G401.6 (cell line): Measurements from ENCODE around the gene SYN1.
"Not testable (repeated sequence)": the region's sequence is repeated elsewhere in the genome, so short reads cannot be mapped to it uniquely, and the experiment has no call there.

Experiments used
- FAIRE-seq: peaks from 2 replicates; lab custom pipeline; 2012; peaks lifted over from hg19 to GRCh38; lab: Jason Lieb, UNC

The SYN1 gene

DNA sequence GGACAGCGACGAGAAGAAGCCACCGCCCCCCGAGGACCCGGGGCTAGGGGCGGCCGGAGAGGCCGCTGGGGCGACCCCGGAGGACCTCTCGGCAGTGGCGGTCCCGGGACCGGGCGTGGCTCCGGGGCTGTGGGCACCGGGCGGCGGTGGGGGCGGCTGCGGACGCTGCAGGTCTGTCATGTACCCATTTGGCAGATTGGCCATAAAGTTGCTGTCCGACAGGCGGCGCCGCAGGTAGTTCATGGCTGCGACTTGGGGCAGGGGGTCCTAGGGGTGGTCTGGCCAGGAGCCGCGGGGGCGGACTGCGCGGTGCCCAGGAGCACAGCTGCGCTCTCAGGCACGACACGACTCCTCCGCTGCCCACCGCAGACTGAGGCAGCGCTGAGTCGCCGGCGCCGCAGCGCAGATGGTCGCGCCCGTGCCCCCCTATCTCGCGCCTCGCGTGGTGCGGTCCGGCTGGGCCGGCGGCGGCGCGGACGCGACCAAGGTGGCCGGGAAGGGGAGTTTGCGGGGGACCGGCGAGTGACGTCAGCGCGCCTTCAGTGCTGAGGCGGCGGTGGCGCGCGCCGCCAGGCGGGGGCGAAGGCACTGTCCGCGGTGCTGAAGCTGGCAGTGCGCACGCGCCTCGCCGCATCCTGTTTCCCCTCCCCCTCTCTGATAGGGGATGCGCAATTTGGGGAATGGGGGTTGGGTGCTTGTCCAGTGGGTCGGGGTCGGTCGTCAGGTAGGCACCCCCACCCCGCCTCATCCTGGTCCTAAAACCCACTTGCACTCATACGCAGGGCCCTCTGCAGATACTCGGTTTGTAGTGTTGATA, at the start of gene SYN1:
SYN1 (minus strand) TSS at position 372 of the 817 bp plus-strand sequence; CDS start at position 243, 129 bp downstream.
- no peak for FAIRE-seq

DNA sequence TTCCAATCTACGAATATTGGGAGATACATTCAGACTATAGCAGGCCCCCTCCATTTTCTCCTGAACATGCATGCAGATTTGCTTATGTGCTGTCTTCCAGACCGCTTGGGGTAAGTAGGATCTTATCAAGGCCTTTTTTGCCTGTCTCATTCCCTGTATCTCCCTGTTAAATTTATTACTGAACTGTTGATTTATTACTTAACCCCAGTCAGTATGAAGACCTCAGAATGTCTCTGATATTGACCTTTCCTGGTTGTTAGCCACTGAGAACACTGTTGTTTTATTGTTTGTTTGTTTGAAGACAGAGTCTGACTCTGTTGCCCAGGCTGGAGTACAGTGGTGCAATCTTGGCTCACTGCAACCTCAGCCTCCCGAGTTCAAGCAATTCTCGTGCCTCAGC, 46.1 kb upstream of the SYN1 start:
- FAIRE-seq = not testable (repeated sequence)

DNA sequence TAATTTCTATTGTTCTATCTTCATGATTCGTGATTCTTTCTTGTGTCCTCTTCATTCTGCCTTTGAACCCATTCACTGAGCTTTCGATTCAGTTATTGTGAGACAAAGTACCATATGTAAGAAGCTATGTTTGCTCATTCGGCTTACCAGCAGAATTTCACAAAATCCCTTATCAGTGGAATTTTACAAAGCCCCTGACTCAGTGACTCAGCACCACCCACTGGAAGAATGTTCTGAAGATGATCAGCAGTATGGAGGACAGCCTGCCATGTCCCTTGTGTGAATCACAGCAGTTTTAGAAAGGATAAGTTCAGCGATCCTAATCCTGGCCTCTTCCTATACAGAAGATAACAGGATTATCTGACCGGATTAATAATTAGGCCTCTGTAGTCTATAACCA, 45.1 kb upstream of the SYN1 start:
- no peak for FAIRE-seq

DNA sequence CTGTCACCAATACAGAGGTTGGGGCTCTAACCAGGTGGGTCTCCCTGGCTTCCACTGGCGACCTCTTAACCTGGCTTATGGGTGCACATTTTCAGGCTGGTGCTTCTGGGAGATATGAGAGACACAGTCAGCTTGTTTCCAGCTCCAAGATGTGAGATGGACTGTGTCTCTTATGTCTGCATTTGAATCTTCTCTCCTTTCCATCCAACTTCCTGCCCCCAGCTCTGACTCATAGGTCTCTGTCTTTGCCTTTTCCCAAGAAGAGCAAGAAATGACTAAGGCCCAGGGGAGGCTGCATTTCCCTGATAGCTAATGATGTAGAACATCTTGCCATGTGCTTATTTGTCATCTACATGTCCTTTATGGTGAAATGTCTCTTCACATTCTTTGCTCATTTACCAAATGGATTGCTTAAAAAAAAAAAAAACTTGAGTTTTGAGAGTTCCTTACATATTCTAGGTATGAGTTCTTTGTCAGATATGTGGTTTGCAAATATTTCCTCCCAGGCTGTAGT, 42.5 kb upstream of the SYN1 start:
- FAIRE-seq = no peak

DNA sequence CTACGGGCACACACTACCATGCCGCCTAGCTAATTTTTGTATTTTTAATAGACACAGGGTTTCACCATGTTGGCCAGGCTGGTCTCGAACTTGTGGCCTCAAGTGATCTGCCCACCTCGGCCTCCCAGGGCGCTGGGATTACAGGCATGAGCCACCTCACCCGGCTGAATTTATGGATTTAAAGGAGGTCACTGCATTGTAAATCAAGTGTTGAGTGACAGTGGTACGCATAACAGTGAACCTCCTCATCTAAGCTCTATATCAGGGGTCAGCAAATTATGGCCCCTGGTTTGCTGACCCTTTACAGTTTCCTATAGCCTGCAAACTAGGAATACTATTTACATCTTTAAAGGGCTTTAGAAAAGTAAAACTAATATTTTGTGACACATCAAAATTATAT, 41.9 kb upstream of the SYN1 start:
- no peak for FAIRE-seq

DNA sequence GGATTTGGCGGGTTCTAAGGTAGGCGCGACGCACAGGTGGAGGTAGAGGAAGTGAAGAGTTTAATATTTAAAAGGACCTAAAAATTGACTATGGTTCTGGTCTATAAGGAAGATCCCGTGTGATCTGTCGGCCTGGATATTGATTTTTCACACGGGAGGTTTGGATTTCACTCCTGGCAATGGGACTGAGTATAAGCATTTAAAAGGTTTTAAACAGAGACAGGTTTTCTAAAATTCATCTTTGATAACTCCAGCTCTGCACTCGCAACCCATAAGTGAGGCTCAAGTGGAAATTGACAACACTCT, 39.7 kb upstream of the SYN1 start:
- no peak for FAIRE-seq

DNA sequence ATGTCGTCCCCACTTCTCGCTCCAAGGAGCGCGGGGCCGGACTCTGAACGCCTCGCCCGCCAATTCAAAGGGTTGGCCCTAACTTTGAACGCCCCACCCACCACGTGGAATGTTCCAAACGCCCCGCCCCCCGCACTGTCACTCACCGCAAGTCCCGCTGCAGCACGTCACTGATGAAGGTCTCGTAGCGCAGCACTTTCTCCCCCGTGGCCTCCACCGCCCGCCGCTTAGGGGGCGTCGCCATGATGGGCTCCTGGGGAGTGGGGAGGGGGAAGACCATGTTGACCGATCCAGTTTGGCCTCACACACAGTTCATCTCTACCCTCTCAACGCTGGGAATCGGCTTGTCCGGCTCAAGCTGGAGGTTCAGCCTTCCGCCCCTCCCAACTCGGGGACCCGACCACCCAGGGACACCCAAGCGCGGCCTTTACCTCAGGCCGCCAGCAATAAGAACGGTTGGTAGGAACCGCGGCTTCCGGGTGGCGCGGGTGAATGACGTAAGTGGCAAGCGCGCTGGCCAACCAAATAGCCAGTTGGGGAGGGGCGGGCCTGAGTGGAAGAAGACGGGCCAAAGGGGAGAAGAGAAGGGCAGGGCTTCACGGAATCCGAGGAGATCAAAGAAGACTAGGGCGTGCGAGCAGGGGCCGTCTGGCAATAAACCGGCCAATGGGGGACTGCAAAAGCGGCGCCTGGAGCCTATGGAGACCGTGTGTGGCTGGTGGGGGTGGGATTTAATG, 39.2 kb upstream of the SYN1 start, which contains the start of gene UXT:
UXT (minus strand) TSS at position 497 of the 737 bp plus-strand sequence; CDS start at position 244, 253 bp downstream.
- peak; percentile 98 for FAIRE-seq

DNA sequence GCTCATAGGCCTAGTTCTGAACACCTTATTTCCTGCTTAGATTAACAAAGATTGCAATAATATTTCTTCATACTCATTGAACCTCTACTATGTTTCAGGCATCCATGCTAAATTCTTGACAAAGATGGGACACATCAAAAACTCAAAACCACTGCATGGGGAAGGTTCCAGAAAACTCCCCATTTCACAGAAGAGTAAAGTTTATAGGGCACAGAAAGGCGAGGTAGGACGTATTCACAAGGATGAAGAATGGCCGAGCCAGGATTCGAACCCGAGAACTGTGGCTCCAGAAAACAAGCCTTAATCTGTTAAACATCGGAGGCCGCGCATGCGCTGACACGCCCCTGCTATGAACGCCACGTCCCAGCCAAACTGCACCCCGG, 38.6 kb upstream of the SYN1 start:
- FAIRE-seq = no peak

DNA sequence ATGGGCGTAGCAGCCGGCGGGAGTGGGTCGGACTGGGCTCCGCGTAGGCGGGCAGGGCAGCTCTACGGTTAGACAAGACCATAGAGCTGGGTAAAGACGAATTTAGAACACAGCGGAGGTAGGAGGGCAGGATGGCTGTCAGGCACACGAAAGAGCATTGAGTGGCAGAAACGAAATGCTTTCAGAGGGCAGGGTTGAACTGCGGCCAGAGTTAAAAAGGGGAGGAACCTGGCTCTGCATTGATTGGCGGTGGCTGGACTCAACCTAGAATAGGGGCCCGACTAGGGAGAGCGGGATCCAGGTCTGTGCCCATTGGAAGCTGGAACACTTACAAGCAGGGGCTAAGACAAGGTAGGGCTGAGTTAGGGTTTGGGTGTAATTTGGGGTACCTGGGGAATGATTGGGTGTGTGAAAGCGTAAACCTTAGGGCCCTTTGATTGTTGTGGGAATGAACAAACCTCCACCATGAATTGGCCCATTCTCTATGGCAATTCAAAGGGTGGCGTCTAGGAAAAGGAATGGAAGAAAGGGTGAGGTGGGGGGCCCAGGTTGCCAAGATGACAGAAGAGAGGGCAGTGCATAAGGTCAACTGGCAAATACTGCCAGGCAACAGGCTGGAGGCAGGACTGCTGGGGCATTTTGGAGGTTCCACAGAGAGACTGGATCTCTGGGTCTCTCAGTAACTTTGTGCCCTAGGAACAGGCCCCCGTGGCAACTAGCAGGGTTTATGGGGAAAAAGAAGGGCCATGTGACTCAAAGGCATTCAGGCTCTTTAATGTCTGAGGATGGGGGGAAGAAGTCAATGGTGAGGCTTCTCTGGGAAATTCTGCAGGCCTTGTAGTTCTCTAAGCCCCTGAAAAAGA, 31.6 kb upstream of the SYN1 start:
- no peak for FAIRE-seq

DNA sequence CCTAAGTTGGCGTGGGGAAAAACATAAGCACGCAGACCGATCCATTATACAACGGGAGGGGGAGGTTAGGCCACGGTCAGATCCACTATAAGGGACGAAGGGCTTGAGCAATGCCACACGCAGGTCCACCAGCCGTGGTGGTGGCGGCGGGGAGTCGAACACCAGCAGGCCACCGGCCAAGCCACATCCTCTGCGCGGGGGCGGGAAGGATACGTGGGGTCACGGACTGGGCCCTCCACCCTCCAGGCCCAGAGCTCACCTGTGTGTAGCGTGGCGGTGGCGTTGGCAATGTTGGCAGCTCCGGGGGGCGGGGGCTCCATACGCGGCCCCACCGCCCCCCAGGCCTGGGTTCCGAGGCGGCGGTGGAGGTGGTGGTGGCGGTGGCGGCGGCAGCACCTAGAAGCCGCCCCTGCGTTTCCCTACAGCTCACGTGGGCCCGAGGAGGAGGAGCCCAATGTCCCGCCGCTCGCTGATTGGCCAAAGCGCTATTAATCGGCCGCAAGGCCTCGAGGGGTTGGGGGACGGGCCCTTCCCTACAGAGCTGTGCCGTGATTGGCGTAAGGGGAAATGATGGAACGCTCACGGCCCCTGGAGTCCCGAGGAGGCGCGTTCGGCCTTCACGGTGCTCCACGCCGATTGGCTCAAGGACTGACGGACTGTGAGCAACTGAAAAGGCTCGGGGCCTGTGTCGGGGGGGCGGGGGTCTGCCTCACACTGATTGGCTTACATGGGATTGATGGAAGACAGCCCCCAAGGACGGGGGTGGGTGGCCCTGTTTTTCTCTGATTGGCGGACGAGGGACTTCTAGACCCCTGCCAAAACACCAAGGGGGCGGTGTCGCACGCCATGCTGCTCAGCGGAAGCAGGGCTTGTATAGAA, 30.7 kb upstream of the SYN1 start, which contains the start of gene ELK1:
ELK1 (minus strand) TSS at position 400 of the 879 bp plus-strand sequence. CDS start 9,122 bp downstream, outside the sequence.
- peak; percentile 99 for FAIRE-seq

DNA sequence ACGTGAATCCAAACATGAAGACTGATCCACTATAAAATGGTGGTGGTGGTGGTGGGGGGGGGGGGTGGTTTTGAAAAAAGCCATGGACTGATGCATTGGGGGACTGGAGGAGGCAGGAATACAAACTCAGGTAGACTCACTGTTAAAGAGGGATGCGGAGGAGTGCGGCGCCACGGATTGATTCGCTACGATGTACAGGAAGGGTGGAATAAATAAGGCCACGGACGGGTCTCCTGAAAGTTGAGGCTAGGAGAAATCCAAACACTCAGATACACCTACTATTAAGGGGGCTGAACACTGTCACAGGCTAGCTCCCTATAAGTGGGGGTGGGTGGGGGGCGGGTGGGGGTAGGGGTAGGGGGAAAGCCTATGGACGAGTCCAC, 30.1 kb upstream of the SYN1 start:
- no peak for FAIRE-seq

DNA sequence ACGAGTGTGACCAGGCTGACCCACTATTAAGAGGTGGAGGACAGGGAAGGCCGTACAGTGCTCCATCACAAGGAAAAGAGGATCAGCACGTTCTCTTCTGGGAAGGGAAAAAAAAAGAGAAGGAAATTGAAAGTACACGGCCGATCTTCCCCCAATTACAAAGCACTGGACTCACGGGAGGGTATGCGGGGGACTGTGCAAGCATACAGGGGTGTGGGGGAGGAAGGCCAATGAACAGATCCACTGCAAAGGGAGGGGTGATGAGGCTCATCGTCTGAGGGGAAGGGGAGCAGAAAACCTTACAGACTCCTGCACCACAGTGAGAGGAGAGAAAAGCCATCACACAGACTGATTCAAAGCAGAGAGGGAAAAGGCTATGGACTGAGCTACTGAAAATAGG, 29.6 kb upstream of the SYN1 start:
- no peak for FAIRE-seq

DNA sequence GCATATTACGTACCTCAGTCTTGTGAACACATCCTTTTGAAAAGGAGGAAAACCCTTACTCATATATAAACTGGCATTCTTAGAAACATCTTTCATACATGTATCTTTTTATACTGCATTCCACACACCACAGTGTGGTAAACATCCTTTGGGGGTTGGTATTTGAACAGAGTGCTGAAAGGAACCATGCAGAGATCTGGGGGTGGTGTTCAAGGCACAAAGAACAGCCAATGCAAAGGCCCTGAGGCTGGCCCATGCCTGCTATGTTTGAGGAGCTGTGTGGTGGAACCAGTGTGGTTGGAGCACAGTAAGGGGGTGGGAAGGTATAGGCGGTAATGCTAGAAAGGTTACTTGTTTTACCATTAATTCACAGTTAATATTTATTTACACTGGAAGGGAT, 28.7 kb upstream of the SYN1 start:
- FAIRE-seq = no peak

DNA sequence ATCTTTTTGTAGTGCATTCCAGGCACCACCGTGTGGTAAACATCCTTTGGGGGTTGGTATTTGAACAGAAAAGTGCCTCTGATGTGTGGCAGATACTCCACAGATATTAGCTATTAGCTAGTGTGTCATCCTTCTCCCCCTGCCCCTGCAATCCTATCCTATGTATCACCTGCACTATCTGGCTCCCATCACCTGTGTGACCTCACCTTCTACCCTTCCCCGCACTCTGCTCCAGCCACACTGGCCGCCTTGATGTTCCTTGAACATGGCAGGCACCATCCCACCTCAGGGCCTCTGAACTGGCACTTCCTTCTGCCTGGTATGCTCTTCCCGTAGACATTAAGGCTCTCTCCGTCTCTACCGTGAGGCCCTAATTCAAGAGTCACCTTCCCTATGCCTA, 27.0 kb upstream of the SYN1 start:
- no peak for FAIRE-seq

DNA sequence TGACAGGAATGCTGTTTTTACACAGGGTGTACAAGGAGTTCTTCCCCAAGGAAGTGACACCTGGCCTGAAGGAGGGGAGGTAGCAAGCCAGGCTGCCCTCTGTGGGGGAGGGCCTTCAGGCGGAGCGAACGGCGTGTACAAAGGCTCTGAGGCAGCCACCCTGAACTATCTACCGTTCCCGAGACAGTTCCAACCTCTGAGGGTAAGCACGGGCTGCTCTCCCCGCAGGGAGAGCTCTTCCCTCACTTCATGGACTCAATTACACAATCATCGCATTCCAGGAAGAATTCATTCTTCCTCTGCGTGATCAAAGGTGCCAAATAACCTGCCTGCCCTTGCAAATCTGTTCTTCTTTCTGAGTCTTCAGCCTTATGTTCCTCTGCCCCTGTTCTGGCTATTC, 25.9 kb upstream of the SYN1 start:
- FAIRE-seq = no peak

DNA sequence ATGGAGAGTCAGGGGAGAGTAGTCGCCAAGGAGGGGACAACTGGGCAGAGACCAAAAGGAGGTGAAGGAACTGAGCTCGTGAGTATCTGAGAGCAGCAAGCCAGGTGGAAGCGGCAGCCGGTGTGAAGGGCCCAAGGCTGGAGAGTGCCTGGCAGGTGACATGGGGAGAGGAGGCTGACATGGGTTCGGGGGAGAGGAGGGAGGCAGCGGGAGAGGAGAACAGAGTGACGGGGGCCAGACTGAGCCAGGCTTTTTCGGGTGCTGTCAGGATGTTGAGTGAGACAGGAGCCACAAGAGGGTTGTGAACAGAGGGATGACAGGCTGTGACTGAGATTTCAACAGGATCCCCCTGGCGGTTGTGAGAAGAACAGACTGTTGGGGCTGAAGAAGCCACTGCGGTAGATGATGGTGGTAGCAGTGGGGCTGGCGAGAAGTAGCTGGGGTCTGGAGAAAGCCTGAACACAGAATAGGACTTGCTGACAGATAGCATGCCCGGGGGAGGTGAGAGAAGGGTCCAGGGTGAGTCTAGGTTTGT, 25.0 kb upstream of the SYN1 start:
- no peak for FAIRE-seq

DNA sequence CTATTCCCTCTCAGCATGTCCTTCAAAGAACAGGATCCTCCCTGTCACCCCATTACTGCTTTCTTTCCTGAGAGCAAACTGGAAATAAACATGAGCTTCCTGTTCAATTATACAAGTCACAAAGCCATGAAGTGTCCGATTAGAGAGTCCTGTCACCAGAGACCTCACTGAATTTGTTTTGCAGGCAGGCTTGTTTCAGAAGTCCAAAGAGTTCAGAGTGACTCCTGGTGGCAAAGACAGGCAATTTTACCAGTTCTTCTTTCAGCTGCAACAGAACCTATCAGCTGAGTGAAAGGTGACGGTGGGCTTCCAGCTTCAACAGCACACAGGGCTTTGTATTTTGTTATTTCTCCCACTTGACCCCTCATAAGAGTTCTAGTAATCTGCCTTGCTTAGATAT, 24.3 kb upstream of the SYN1 start:
- no peak for FAIRE-seq

DNA sequence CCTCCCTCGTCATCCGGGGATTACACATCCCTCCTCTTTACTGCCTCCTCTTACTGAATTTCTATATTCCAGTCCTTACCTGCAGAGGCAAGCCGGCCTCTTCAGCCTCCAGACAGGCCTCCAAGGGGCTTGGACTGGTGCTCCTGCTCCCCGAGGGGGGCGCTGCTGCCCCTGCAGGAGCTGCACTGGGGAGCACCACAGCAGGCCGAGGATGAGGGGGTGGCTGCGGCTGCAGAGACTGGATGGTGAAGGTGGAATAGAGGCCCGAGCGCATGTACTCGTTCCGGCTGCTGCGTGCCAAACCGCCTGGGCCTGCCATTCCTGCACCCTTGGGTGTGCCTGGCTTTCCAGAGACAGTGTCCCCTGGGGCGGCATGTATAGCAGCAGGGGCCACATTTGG, 19.2 kb upstream of the SYN1 start:
- no peak for FAIRE-seq

DNA sequence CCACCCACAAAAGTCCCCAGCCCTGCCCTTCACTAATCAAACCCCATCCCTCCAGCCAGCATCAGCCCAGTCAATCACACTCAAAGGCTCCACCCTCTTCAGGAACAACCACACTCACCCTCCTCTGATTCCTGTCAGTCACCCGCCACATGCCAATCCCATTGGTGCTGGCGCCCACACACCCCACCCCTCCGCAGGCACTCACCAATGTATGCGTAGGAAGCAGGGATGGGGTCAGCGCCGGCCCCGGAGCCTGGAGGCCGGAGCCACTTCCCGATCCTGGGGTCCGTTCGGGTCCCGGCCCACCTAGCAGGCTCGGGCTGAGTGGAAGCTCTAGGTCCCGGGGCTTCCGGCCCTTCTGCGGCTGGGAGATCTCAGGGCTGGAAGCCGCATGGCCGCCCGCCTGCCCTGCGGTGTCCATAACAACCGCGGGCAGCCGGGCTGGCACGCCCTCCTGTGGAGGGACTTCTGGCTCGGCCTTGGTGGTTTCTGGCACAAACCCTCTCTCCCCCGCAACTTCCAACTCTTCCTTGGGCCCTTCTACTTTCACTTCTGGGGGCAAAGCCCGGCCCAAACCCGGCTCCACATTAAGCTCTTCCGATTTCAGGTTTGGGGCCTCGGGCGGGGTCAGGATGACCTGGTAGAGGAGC, 18.0 kb upstream of the SYN1 start:
- no peak for FAIRE-seq

DNA sequence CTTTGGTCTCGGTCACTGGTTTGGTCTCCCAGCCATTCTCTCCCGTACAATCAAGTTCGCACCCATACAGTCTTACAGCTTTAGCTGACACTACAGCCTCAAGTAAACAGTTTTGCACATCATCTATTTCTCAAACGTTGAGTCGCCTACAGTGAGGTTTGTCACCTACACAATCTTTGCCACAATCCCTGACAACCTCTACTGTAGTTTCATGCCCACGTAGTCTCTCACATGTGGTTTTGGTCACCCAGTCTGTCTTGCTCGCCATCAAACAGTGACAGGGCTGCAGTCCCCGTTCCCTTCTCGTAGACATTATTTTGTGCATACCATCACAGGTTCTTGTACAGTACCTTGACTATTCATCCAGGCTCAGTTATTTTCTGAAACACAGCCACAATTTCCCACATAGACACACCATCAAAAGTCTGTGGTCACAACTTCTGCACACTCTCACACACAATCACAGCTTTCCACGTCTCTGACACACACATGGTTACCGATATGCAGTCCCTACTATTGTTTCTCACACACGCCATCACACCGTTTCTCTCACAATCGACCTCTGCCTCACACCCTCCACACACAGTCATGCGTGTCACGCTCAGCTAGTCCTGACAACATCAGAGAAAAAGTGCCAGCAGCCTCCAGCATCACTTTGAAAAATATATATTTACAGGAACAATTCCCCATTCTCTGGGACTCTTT, 15.4 kb upstream of the SYN1 start:
- FAIRE-seq = no peak
